Adrenal gland (tissue), 12 donors: ENCODE measurements around the gene KIRREL2. TPM values are rescaled to one million over a fixed set of nuclear protein-coding genes. Genes with fewer than 3 reads are reported as not detected.
"Not testable (repeated sequence)": the region's sequence is repeated elsewhere in the genome, so short reads cannot be mapped to it uniquely, and the experiment has no call there.

ENCODE experiments used
- DNase-seq, 7 donors: peaks; one replicate each; pipeline ENCODE4 v3.0.0-alpha.2; 2019 to 2020
- H3K27ac ChIP-seq, 5 donors: fragments of 200-600 bp; sonication (generic) in 4 of 5; 1 replicate in 3 of 5; 2 replicates in 2 of 5; pipeline versions ENCODE4 v1.5.1 to v1.8.0; 2016 to 2020; ENCODE audit warnings: mild to moderate bottlenecking in 1 of 5
- H3K27me3 ChIP-seq: fragments of 200-600 bp; 2 replicates; pipeline ENCODE4 v1.8.0; 2021
- H3K36me3 ChIP-seq, 2 donors: fragments of 200-600 bp; replicated peaks in 1 of 2; 1 replicate in 1 of 2; 2 replicates in 1 of 2; pipeline versions ENCODE4 v1.5.1 to v1.8.0; 2018 to 2022
- H3K4me1 ChIP-seq, 2 donors: fragments of 200-600 bp; replicated peaks in 1 of 2; 1 replicate in 1 of 2; 2 replicates in 1 of 2; pipeline versions ENCODE4 v1.5.1 to v1.8.0; 2018 to 2021
- H3K4me3 ChIP-seq, 4 donors: fragments of 200-600 bp; sonication (generic) in 3 of 4; one replicate each; pipeline ENCODE4 v1.5.1; 2016 to 2018
- H3K9me3 ChIP-seq, 3 donors: fragments of 200-600 bp; sonication (generic) in 1 of 3; replicated peaks in 1 of 3; 1 replicate in 2 of 3; 2 replicates in 1 of 3; pipeline versions ENCODE4 v1.5.1 to v1.8.0; 2016 to 2021
- POLR2A ChIP-seq, 2 donors: fragments of 450-650 bp; IDR thresholded peaks; one replicate each; pipeline ENCODE4 v1.6.1; 2017; ENCODE audit warnings: antibody characterized with exemption in 2 of 2, mild to moderate bottlenecking in 2 of 2, moderate library complexity in 1 of 2
- WGBS, 4 donors: extraction: QIAGEN DNeasy Blood & Tissue Kit in 2 of 4; methylation state at CpG; one replicate each; pipeline versions ENCODE4 v1.1.5 to v1.1.7; 2013 to 2017; 5-methylcytosine and 5-hydroxymethylcytosine counted together
- intact Hi-C, 2 donors: fragments of 100-400 bp; cut with DNase I; formaldehyde crosslinking; loops; one replicate each; pipeline versions ENCODE4 v1.14.1 to v1.15.0; 2022 to 2023
- polyA plus RNA-seq, 3 donors: library from polyadenylated mRNA; stranded (reverse); fragments of 200-250 nt in 2 of 3; fragments of 350-450 nt in 1 of 3; fragmentation: Illumina TruSeq in 1 of 3; extraction: RNeasy Lipid Tissue Mini Kit (QIAGEN cat#74804) in 1 of 3; gene quantifications; one replicate each; pipeline ENCODE4 v1.2.3, GENCODE V29; 2013 to 2014
- total RNA-seq, 9 donors: library from RNA; depleted of rRNA in 4 of 9; stranded (reverse); fragments of >200 nt in 4 of 9; fragments of 120-200 nt in 1 of 9; fragmentation: NEBNext Ultra II Directional in 1 of 9; extraction: Animal tissue kit (Norgen Biotek cat#: 25700) in 1 of 9; gene quantifications; one replicate each; pipeline versions ENCODE4 v1.1.0 to v1.2.4, GENCODE V29; 2013 to 2023
- TF ChIP-seq, protein P1 (sequence below), 6 experiments: fragments of 450-650 bp in 4 of 6; fragments of 200-600 bp in 2 of 6; sonication (generic) in 1 of 6; IDR thresholded peaks; 1 replicate in 5 of 6; 2 replicates in 1 of 6; pipeline versions ENCODE4 v1.5.1 to v1.8.0; 2016 to 2021; ENCODE audit warnings: antibody characterized with exemption in 6 of 6, mild to moderate bottlenecking in 2 of 6, moderate library complexity in 1 of 6
- donor health status: healthy with polysubstance abuse.
- donor health status: Bipolar disorder and iron deficiency.
- donor health status: DM: yes; HTN: yes; CAD: no.
- donor health status: DM: no; HTN: no; CAD: no.
- donor health status: DM: no; HTN: no; CAD: no.
- donor health status: DM: yes; HTN: yes; CAD: no.

KIRREL2 gene
- total and polyA plus RNA-seq, 12 donors, result 0.03 to 0.32 (median 0.14) TPM; not detected in 5

DNA sequence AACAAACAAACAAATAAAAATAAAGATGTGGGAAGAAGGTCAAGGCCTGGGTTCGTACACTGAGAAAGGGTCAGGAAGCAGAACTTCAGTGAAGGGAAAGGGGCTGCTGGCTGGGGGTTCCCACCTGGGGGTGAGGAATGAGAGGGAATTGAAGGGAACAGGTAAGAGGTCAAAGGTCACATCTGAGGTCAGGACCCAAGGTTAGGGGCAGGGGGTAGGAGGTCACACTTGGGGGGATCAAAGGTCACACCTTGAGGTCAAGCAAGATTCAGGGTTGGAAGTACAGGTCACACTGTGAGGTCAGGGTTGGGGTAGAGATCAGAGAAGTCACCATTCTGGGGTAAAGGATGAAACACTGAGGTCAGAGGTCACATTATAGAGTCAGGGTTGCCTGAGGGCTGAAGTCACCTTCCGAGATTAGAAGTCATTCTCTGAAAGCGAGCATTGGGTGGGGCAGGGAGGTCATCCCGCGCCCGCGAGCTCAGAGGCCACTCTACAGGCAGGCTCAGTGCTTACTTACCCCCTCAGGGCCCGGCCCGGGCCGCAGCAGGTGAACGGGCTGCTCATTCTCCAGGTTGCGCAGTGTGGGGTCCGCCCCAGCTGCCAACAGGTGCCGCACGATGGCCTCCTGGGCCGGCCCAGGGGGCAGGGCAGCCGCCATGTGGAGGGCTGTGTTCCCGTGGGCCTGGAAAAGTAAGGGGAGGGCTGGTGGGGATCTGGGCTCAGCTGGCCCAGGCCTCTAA, 32.8 kb downstream of the KIRREL2 start:
- 94 to 97% (median 94%) methylated on average over 10 to 18 of the region's 18 CpGs for WGBS, 4 donors
- TF ChIP-seq, protein P1, sequence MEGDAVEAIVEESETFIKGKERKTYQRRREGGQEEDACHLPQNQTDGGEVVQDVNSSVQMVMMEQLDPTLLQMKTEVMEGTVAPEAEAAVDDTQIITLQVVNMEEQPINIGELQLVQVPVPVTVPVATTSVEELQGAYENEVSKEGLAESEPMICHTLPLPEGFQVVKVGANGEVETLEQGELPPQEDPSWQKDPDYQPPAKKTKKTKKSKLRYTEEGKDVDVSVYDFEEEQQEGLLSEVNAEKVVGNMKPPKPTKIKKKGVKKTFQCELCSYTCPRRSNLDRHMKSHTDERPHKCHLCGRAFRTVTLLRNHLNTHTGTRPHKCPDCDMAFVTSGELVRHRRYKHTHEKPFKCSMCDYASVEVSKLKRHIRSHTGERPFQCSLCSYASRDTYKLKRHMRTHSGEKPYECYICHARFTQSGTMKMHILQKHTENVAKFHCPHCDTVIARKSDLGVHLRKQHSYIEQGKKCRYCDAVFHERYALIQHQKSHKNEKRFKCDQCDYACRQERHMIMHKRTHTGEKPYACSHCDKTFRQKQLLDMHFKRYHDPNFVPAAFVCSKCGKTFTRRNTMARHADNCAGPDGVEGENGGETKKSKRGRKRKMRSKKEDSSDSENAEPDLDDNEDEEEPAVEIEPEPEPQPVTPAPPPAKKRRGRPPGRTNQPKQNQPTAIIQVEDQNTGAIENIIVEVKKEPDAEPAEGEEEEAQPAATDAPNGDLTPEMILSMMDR (IDR thresholded peaks at IDR 0.05), result no peak
- TF ChIP-seq POLR2A (IDR thresholded peaks at IDR 0.05), result no peak
- H3K27me3 ChIP-seq, result no peaks in the 10 kb centered on the region
- no peaks in the 10 kb centered on the region for H3K9me3 ChIP-seq
- DNase-seq, result no peak
- intact Hi-C loops, result loop anchor here in 1 of 2 donors (5.0 kb wide), 1 partner anchor 48 kb away; the partner anchor contains the start of gene LRFN3
- H3K36me3 ChIP-seq, result peaks cover 0 to 58% of the 10 kb centered on the region in 2 donors
- no peaks in the 10 kb centered on the region for H3K4me1 ChIP-seq
- H3K4me3 ChIP-seq, result no peak overlapping the region
- no peak overlapping the region for H3K27ac ChIP-seq

DNA sequence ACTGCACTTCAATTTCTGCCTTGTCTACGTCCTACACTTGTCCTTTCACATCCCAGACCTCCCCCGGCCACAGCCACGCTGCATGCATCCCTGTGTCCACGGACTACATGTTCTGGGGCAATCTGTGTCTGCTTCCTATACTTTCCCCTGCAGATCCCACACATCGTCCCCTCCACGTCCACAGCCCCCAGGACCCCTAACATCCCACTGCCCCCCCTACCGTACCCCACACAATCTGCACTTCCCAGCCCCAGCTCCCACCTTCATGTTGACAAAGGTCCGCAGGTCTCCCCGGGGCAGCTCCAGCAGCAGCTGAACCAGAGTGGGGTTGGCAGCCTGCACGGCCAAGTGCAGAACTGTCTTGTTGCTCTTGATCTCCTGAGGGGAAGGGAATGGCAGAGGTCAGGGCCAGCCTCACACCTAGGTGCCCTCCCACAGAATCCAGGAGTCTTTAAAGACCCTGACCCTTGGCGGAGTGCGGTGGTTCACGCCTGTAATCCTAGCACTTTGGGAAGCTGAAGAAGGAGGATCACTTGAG, 33.5 kb downstream of the KIRREL2 start:
- Histone ChIP-seq H3K27me3 (no peaks in the 10 kb centered on the region), H3K36me3 (peaks cover 0 to 64% of the 10 kb centered on the region in 2 donors), H3K4me3 (no peak overlapping the region), H3K4me1 (no peaks in the 10 kb centered on the region), H3K27ac (no peak overlapping the region), H3K9me3 (no peaks in the 10 kb centered on the region)
- intact Hi-C loops, result no loop called here
- no peak for DNase-seq
- 87 to 96% (median 91%) methylated on average over 11 to 13 of the region's 13 CpGs for WGBS, 4 donors
- TF ChIP-seq, protein P1 (IDR thresholded peaks at IDR 0.05), result no peak
- no peak for TF ChIP-seq POLR2A (IDR thresholded peaks at IDR 0.05)

DNA sequence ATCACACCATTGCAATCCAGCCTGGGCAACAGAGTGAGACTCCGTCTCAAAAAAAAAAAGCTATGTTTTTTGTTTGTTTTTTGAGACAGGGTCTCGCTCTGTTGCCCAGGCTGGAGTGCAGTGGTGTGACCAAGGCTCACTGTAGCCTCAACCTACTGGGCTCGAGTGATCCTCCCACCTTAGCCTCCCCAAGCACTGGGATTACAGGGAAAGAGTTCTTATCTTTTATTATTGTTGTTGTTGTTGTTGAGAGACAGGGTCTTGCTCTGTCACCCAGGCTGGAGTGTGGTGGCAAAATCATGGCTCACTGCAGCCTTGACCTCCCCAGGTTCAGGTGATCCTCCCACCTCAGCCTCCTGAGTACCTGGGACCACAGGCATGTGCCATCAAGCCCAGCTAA, 35.1 kb downstream of the KIRREL2 start:
- intact Hi-C loops, H3K27me3 ChIP-seq, H3K9me3 ChIP-seq, H3K4me1 ChIP-seq, H3K27ac ChIP-seq, H3K4me3 ChIP-seq, DNase-seq: not testable (repeated sequence)
- WGBS, 4 donors, result 90 to 100% (median 94%) methylated on average over 3 of the region's 3 CpGs
- peaks cover 0 to 80% of the 10 kb centered on the region in 2 donors for H3K36me3 ChIP-seq

DNA sequence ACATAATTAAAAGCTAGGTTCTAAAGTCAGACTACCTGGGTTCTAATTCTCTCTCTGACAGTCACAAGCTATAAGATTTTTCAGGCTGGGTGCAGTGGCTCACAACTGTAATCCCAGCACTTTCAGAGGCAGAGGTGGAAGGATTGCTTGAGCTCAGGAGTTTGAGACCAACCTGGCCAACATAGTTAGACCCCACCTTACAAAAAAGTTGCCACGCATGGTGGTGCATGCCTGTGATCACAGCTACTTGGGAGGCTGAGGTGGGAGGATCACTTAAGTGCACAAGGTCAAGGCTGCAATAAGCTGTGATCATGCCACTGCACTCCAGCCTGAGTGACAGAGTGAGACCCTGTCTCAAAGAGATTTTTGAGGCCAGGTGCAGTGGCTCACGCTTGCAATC, 37.6 kb downstream of the KIRREL2 start:
- Histone ChIP-seq H3K4me3 (no peak overlapping the region), H3K36me3 (peaks cover 0 to 64% of the 10 kb centered on the region in 2 donors), H3K27me3 (no peaks in the 10 kb centered on the region), H3K4me1 (peaks cover 6 to 9% of the 10 kb centered on the region in 2 donors), H3K9me3 (no peaks in the 10 kb centered on the region), H3K27ac (no peak overlapping the region)
- WGBS, 4 donors, result 97 to 100% (median 99%) methylated on average over 2 of the region's 2 CpGs
- intact Hi-C loops, result no loop called here
- no peak for DNase-seq
- no peak for TF ChIP-seq POLR2A (IDR thresholded peaks at IDR 0.05)
- TF ChIP-seq, protein P1 (IDR thresholded peaks at IDR 0.05), result no peak
